Mesendoderm (in vitro differentiated cells): ENCODE data around the gene KCNA2.

Experiments used
- DNase-seq: peaks from one replicate; pipeline ENCODE4 v3.0.0; 2013
- H2AK5ac ChIP-seq: 2 replicates; pipeline ENCODE4 v1.6.1; 2013; ENCODE audit warnings: low read length, inconsistent platforms
- H2BK120ac ChIP-seq: 2 replicates; pipeline ENCODE4 v1.6.1; 2013; ENCODE audit warnings: low read depth, mild to moderate bottlenecking, low read length, moderate library complexity, mixed read lengths
- H2BK15ac ChIP-seq: replicated peaks from 2 replicates; pipeline ENCODE4 v1.6.1; 2013; ENCODE audit warnings: low read depth, mild to moderate bottlenecking, moderate library complexity
- H2BK5ac ChIP-seq: 2 replicates; pipeline ENCODE4 v1.6.1; 2013; ENCODE audit warnings: low read length, inconsistent platforms
- H3K18ac ChIP-seq: 2 replicates; pipeline ENCODE4 v1.6.1; 2013; ENCODE audit warnings: mild to moderate bottlenecking, low read length, mixed read lengths
- H3K23ac ChIP-seq: one replicate; pipeline ENCODE4 v1.6.1; 2013; ENCODE audit warnings: low read length
- H3K27ac ChIP-seq: 2 replicates; pipeline ENCODE4 v1.5.1; 2013; ENCODE audit warnings: low read depth, mild to moderate bottlenecking, inconsistent platforms, low read length, moderate library complexity
- H3K27me3 ChIP-seq: 2 replicates; pipeline ENCODE4 v1.6.1; 2013; ENCODE audit warnings: low read length, control low read depth, mild to moderate bottlenecking, inconsistent platforms; ENCODE audit not compliant: insufficient read depth, poor library complexity
- H3K36me3 ChIP-seq: 2 replicates; pipeline ENCODE4 v1.6.1; 2013; ENCODE audit warnings: low read length, inconsistent platforms; ENCODE audit not compliant: control insufficient read depth, insufficient read depth
- H3K4ac ChIP-seq: one replicate; pipeline ENCODE4 v1.6.1; 2013; ENCODE audit warnings: low read depth, mild to moderate bottlenecking, low read length, moderate library complexity
- H3K4me1 ChIP-seq: 2 replicates; pipeline ENCODE4 v1.6.1; 2013; ENCODE audit warnings: low read depth, low read length, inconsistent platforms; ENCODE audit not compliant: control insufficient read depth
- H3K4me2 ChIP-seq: 2 replicates; pipeline ENCODE4 v1.6.1; 2013; ENCODE audit warnings: low read length
- H3K4me3 ChIP-seq: 2 replicates; pipeline ENCODE4 v1.5.1; 2013; ENCODE audit warnings: mild to moderate bottlenecking, low read length
- H3K56ac ChIP-seq: one replicate; pipeline ENCODE4 v1.6.1; 2013; ENCODE audit warnings: low read length
- H3K79me1 ChIP-seq: 2 replicates; pipeline ENCODE4 v1.6.1; 2013; ENCODE audit warnings: low read length, inconsistent platforms
- H3K79me2 ChIP-seq: 2 replicates; pipeline ENCODE4 v1.6.1; 2013; ENCODE audit warnings: mild to moderate bottlenecking, low read length; ENCODE audit not compliant: control insufficient read depth, insufficient read depth
- H3K9ac ChIP-seq: 2 replicates; pipeline ENCODE4 v1.6.1; 2013; ENCODE audit warnings: low read length, inconsistent platforms
- H4K5ac ChIP-seq: one replicate; pipeline ENCODE4 v1.6.1; 2013; ENCODE audit warnings: low read length
- H4K8ac ChIP-seq: one replicate; pipeline ENCODE4 v1.6.1; 2013; ENCODE audit warnings: low read depth, mild to moderate bottlenecking, control low read depth, low read length, moderate library complexity
- WGBS: extraction: QIAGEN DNeasy Blood & Tissue Kit; methylation state at CpG from one replicate; pipeline ENCODE4 v1.1.7; 2013; ENCODE audit warnings: low lambda C conversion rate, missing lambda C conversion rate; ENCODE audit not compliant: insufficient coverage; ENCODE audit errors: extremely low coverage; 5-methylcytosine and 5-hydroxymethylcytosine counted together

KCNA2 gene

GRCh38 chr1:110595353-110595710, 10.8 kb downstream of the KCNA2 start:
- Histone ChIP-seq H3K79me2 (no peaks in the 10 kb centered on the region), H3K4ac (no peak overlapping the region), H2BK120ac (no peak overlapping the region), H3K27ac (no peak overlapping the region), H3K27me3 (no peaks in the 10 kb centered on the region), H3K4me2 (no peak overlapping the region), H4K8ac (no peak overlapping the region), H3K9ac (no peak overlapping the region), H2BK5ac (no peak overlapping the region), H2BK15ac (no peak overlapping the region), H3K36me3 (no peaks in the 10 kb centered on the region), H3K79me1 (no peaks in the 10 kb centered on the region), H4K5ac (no peak overlapping the region), H3K4me3 (no peak overlapping the region), H3K4me1 (no peaks in the 10 kb centered on the region), H3K23ac (no peak overlapping the region), H2AK5ac (no peak overlapping the region), H3K18ac (no peak overlapping the region), H3K56ac (no peak overlapping the region)
- DNase-seq: no peak

GRCh38 chr1:110594456-110595352, 11.5 kb downstream of the KCNA2 start:
- no peaks in the 10 kb centered on the region for H3K27me3 ChIP-seq
- H3K23ac ChIP-seq: no peak overlapping the region
- H3K4me2 ChIP-seq: no peak overlapping the region
- H3K79me1 ChIP-seq: no peaks in the 10 kb centered on the region
- no peaks in the 10 kb centered on the region for H3K79me2 ChIP-seq
- no peak overlapping the region for H3K27ac ChIP-seq
- no peak overlapping the region for H3K4ac ChIP-seq
- no peak overlapping the region for H4K5ac ChIP-seq
- no peaks in the 10 kb centered on the region for H3K4me1 ChIP-seq
- H3K18ac ChIP-seq: no peak overlapping the region
- no CpG with 5 or more reads among the region's 7 CpGs for WGBS
- DNase-seq: no peak
- H2BK15ac ChIP-seq: no peak overlapping the region
- H3K4me3 ChIP-seq: no peak overlapping the region
- no peak overlapping the region for H2AK5ac ChIP-seq
- H2BK5ac ChIP-seq: no peak overlapping the region
- no peak overlapping the region for H3K9ac ChIP-seq
- H4K8ac ChIP-seq: no peak overlapping the region
- H3K36me3 ChIP-seq: no peaks in the 10 kb centered on the region
- H3K56ac ChIP-seq: no peak overlapping the region
- no peak overlapping the region for H2BK120ac ChIP-seq

GRCh38 chr1:110593902-110594301, 12.3 kb downstream of the KCNA2 start:
- Histone ChIP-seq H4K5ac (no peak overlapping the region), H3K79me2 (no peaks in the 10 kb centered on the region), H3K9ac (no peak overlapping the region), H2BK120ac (no peak overlapping the region), H3K18ac (no peak overlapping the region), H2BK5ac (no peak overlapping the region), H3K27ac (no peak overlapping the region), H3K4me1 (no peaks in the 10 kb centered on the region), H3K4me2 (no peak overlapping the region), H3K56ac (no peak overlapping the region), H2AK5ac (no peak overlapping the region), H3K4ac (no peak overlapping the region), H3K27me3 (no peaks in the 10 kb centered on the region), H2BK15ac (no peak overlapping the region), H3K4me3 (no peak overlapping the region), H3K79me1 (no peaks in the 10 kb centered on the region), H4K8ac (no peak overlapping the region), H3K23ac (no peak overlapping the region), H3K36me3 (no peaks in the 10 kb centered on the region)
- WGBS: no CpG with 5 or more reads among the region's 5 CpGs
- DNase-seq: no peak

GRCh38 chr1:110591956-110592355, 14.2 kb downstream of the KCNA2 start:
- Histone ChIP-seq H2BK5ac (no peak overlapping the region), H3K9ac (no peak overlapping the region), H3K27me3 (no peaks in the 10 kb centered on the region), H3K23ac (no peak overlapping the region), H3K79me1 (no peaks in the 10 kb centered on the region), H2BK15ac (no peak overlapping the region), H3K27ac (no peak overlapping the region), H3K4me2 (no peak overlapping the region), H4K8ac (no peak overlapping the region), H3K4ac (no peak overlapping the region), H3K18ac (no peak overlapping the region), H3K36me3 (no peaks in the 10 kb centered on the region), H2AK5ac (no peak overlapping the region), H3K4me1 (no peaks in the 10 kb centered on the region), H3K56ac (no peak overlapping the region), H4K5ac (no peak overlapping the region), H3K79me2 (no peaks in the 10 kb centered on the region), H2BK120ac (no peak overlapping the region), H3K4me3 (no peak overlapping the region)
- DNase-seq: no peak
- WGBS: no CpG with 5 or more reads among the region's 6 CpGs

GRCh38 chr1:110588991-110589390, 17.2 kb downstream of the KCNA2 start:
- H3K27me3 ChIP-seq: no peaks in the 10 kb centered on the region
- H3K18ac ChIP-seq: no peak overlapping the region
- WGBS: no CpG with 5 or more reads among the region's 3 CpGs
- no peak overlapping the region for H2AK5ac ChIP-seq
- H2BK15ac ChIP-seq: no peak overlapping the region
- H3K23ac ChIP-seq: no peak overlapping the region
- no peak overlapping the region for H3K4me2 ChIP-seq
- DNase-seq: no peak
- H3K79me2 ChIP-seq: no peaks in the 10 kb centered on the region
- no peak overlapping the region for H2BK120ac ChIP-seq
- H3K4me1 ChIP-seq: no peaks in the 10 kb centered on the region
- no peak overlapping the region for H3K56ac ChIP-seq
- no peak overlapping the region for H4K5ac ChIP-seq
- H3K36me3 ChIP-seq: no peaks in the 10 kb centered on the region
- no peaks in the 10 kb centered on the region for H3K79me1 ChIP-seq
- H2BK5ac ChIP-seq: no peak overlapping the region
- H3K4ac ChIP-seq: no peak overlapping the region
- H3K27ac ChIP-seq: no peak overlapping the region
- H3K9ac ChIP-seq: no peak overlapping the region
- H4K8ac ChIP-seq: no peak overlapping the region
- no peak overlapping the region for H3K4me3 ChIP-seq

- Histone ChIP-seq H2BK15ac (no peak overlapping the region), H3K18ac (no peak overlapping the region), H3K23ac (no peak overlapping the region), H3K4me2 (no peak overlapping the region), H3K56ac (no peak overlapping the region), H4K8ac (no peak overlapping the region), H3K36me3 (no peaks in the 10 kb centered on the region), H3K4me1 (no peaks in the 10 kb centered on the region), H2BK5ac (no peak overlapping the region), H3K4ac (no peak overlapping the region), H3K4me3 (no peak overlapping the region), H3K9ac (no peak overlapping the region), H4K5ac (no peak overlapping the region), H2AK5ac (no peak overlapping the region), H3K79me1 (no peaks in the 10 kb centered on the region), H2BK120ac (no peak overlapping the region), H3K27ac (no peak overlapping the region), H3K27me3 (no peaks in the 10 kb centered on the region), H3K79me2 (no peaks in the 10 kb centered on the region)
- DNase-seq: no peak
- WGBS: no CpG with 5 or more reads among the region's 1 CpG
These were observed 17.7 kb downstream of the KCNA2 start for GRCh38 chr1:110588486-110588885.
